Caco-2 (cell line): ENCODE data around the gene SEPTIN8. TPM values are rescaled to one million over a fixed set of nuclear protein-coding genes. Genes with fewer than 3 reads are reported as not detected.

Experiments used
- BruUV-seq: library from RNA; stranded (reverse); fragments of 400-500 nt; replicated peaks from 2 replicates; lab custom pipeline; 2021; lab: Mats Ljungman, UMichigan
- CTCF ChIA-PET: fragments of 300-600 bp; sonication (Branson Sonifier 250); formaldehyde crosslinking; loops from one replicate; lab custom pipeline; 2022; ENCODE audit warnings: antibody characterized with exemption; lab: Charles Lee
- POLR2A ChIA-PET: fragments of 300-600 bp; sonication (Branson Sonifier 250); formaldehyde crosslinking; loops from one replicate; lab custom pipeline; 2022; ENCODE audit warnings: antibody characterized with exemption; lab: Charles Lee
- DNase-seq, 2 experiments: peaks; one replicate each; pipeline versions ENCODE4 v3.0.0 to v3.0.0-alpha.2; 2020 to 2022
- H3K27me3 ChIP-seq: replicated peaks from 2 replicates; pipeline ENCODE4 v1.6.0; 2011; ENCODE audit warnings: low read length; ENCODE audit not compliant: control insufficient read depth, insufficient read depth
- H3K36me3 ChIP-seq: 2 replicates; pipeline ENCODE4 v1.5.1; 2011; ENCODE audit warnings: low read length; ENCODE audit not compliant: control insufficient read depth, insufficient read depth
- H3K4me1 ChIP-seq: fragments of 250-450 bp; sonication (Bioruptor Pico); 2 replicates; pipeline ENCODE4 v1.5.1; 2020; ENCODE audit warnings: mild to moderate bottlenecking
- H3K4me3 ChIP-seq: 2 replicates; pipeline ENCODE4 v1.5.1; 2011; ENCODE audit warnings: low read depth, mild to moderate bottlenecking, control low read depth, low read length
- H3K9me3 ChIP-seq: fragments of 250-450 bp; sonication (Bioruptor Pico); 2 replicates; pipeline ENCODE4 v1.5.1; 2020; ENCODE audit warnings: mild to moderate bottlenecking, moderate library complexity
- H3K27ac Mint-ChIP-seq: one replicate; pipeline ENCODE4 v1.8.0; 2022; ENCODE audit warnings: mixed read lengths; ENCODE audit not compliant: unreplicated experiment
- H3K27me3 Mint-ChIP-seq: one replicate; pipeline ENCODE4 v1.8.0; 2022; ENCODE audit warnings: mixed read lengths; ENCODE audit not compliant: insufficient read depth, unreplicated experiment
- H3K36me3 Mint-ChIP-seq: one replicate; pipeline ENCODE4 v1.8.0; 2022; ENCODE audit warnings: mild to moderate bottlenecking, mixed read lengths; ENCODE audit not compliant: insufficient read depth, unreplicated experiment
- H3K4me1 Mint-ChIP-seq: one replicate; pipeline ENCODE4 v1.8.0; 2022; ENCODE audit warnings: low read depth, mixed read lengths; ENCODE audit not compliant: unreplicated experiment
- H3K4me3 Mint-ChIP-seq: one replicate; pipeline ENCODE4 v1.8.0; 2022; ENCODE audit warnings: mild to moderate bottlenecking, moderate library complexity, mixed read lengths; ENCODE audit not compliant: unreplicated experiment
- H3K9me3 Mint-ChIP-seq: one replicate; pipeline ENCODE4 v1.8.0; 2022; ENCODE audit warnings: mixed read lengths; ENCODE audit not compliant: unreplicated experiment
- CTCF ChIP-seq, 2 experiments: fragments of 200-600 bp in 1 of 2; IDR thresholded peaks; 1 replicate in 1 of 2; 2 replicates in 1 of 2; pipeline versions ENCODE4 v1.5.1 to v1.8.0; 2011 to 2022; ENCODE audit warnings: antibody characterized with exemption in 1 of 2, control low read depth in 1 of 2, inconsistent platforms in 1 of 2, low read depth in 1 of 2, low read length in 1 of 2, mild to moderate bottlenecking in 1 of 2, moderate library complexity in 1 of 2; ENCODE audit not compliant: insufficient read depth in 1 of 2, severe bottlenecking in 1 of 2, unreplicated experiment in 1 of 2
- intact Hi-C: fragments of 100-400 bp; cut with micrococcal nuclease; formaldehyde crosslinking; loops from one replicate; pipeline ENCODE4 v1.10.0; 2022; ENCODE audit not compliant: unreplicated experiment
- total RNA-seq: library from RNA; stranded (reverse); gene quantifications from 2 replicates; pipeline ENCODE4 v1.2.3, GENCODE V29; 2022

The SEPTIN8 gene
- total RNA-seq, 1 experiment from 2014 or later, result 60.7 TPM

GRCh38 chr5:132770476-132771159, 6.4 kb downstream of the SEPTIN8 start:
- no peak for TF ChIP-seq CTCF (IDR thresholded peaks at IDR 0.05; ENCODE audit: insufficient read depth in 1 of 2, low read depth in 1 of 2, low read length in 1 of 2, severe bottlenecking in 1 of 2, unreplicated experiment in 1 of 2)

DNA sequence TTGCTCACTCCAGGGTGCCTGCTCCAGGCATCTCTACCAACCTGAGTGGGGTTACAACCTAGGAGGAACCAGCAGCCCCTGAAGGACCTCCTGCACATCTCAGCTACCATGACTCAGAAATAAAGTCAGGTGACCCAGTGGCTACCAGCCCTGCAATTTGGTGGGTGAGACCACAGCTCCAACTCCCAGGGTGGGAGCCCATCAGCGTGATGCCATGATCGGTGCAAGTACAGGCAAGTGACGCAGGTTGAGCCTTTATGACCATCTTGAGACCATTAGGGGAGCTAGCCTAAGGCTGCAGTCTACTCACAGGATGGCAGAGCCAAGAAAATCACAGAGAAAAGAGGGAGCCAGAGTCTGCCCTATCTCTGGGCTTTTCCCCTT, 8.6 kb downstream of the SEPTIN8 start:
- no peak for TF ChIP-seq CTCF (IDR thresholded peaks at IDR 0.05; ENCODE audit: insufficient read depth in 1 of 2, low read depth in 1 of 2, low read length in 1 of 2, severe bottlenecking in 1 of 2, unreplicated experiment in 1 of 2)
- intact Hi-C loops, result no loop called here
- no peak overlapping the region for H3K4me3 ChIP-seq
- POLR2A ChIA-PET, result no interaction called here
- H3K36me3 ChIP-seq, result peaks cover 2% of the 10 kb centered on the region
- CTCF ChIA-PET, result no interaction called here
- no peak overlapping the region for H3K4me3 Mint-ChIP-seq
- peaks cover 22% of the 10 kb centered on the region for H3K4me1 ChIP-seq
- BruUV-seq, result no TSS peak
- no peak for DNase-seq
- no peaks in the 10 kb centered on the region for H3K27me3 ChIP-seq
- H3K9me3 Mint-ChIP-seq, result no peaks in the 10 kb centered on the region
- H3K27me3 Mint-ChIP-seq, result no peaks in the 10 kb centered on the region
- no peak overlapping the region for H3K27ac Mint-ChIP-seq
- H3K9me3 ChIP-seq, result no peaks in the 10 kb centered on the region
- no peaks in the 10 kb centered on the region for H3K36me3 Mint-ChIP-seq
- no peaks in the 10 kb centered on the region for H3K4me1 Mint-ChIP-seq

More at GRCh38 chr5:132770476-132771159, 6.4 kb downstream of the SEPTIN8 start:
- no peak for DNase-seq
- no peak overlapping the region for H3K27ac Mint-ChIP-seq
- no peak overlapping the region for H3K4me3 Mint-ChIP-seq
- no peaks in the 10 kb centered on the region for H3K36me3 Mint-ChIP-seq
- ChIA-PET CTCF (no interaction called here), POLR2A (no interaction called here)
- Histone ChIP-seq H3K4me3 (no peak overlapping the region), H3K27me3 (no peaks in the 10 kb centered on the region), H3K9me3 (no peaks in the 10 kb centered on the region), H3K36me3 (no peaks in the 10 kb centered on the region), H3K4me1 (peaks cover 29% of the 10 kb centered on the region)
- no peaks in the 10 kb centered on the region for H3K27me3 Mint-ChIP-seq
- H3K4me1 Mint-ChIP-seq, result peaks cover 13% of the 10 kb centered on the region
- intact Hi-C loops, result no loop called here
- no TSS peak for BruUV-seq
- no peaks in the 10 kb centered on the region for H3K9me3 Mint-ChIP-seq

DNA sequence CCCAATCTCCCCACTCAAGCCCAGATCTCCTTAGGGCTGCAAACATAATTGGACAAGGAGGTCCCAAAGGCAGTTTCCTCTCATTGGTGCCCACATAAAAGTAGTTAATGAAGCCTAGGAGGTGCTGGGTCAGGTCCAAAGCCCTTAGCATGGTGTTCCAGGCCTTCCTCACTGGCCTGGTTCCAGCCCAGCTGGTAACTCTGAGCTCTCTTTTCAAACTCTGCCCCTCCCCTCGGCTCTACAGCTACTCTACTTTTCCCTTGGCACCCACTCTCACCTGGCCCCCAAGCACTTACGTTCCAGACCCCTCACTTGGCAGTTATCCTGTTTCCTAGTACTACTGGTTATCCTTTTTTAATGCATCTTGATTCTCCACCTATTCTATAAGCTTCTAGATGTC, 9.9 kb downstream of the SEPTIN8 start:
- H3K27ac Mint-ChIP-seq, result no peak overlapping the region

More for the DNA sequence above, 9.9 kb downstream of the SEPTIN8 start:
- CTCF ChIA-PET, result no interaction called here
- TF ChIP-seq CTCF (IDR thresholded peaks at IDR 0.05; ENCODE audit: insufficient read depth in 1 of 2, low read depth in 1 of 2, low read length in 1 of 2, severe bottlenecking in 1 of 2, unreplicated experiment in 1 of 2), result no peak
- H3K36me3 ChIP-seq, result peaks cover 2% of the 10 kb centered on the region
- Mint-ChIP-seq H3K4me1 (no peaks in the 10 kb centered on the region), H3K4me3 (no peak overlapping the region), H3K36me3 (no peaks in the 10 kb centered on the region), H3K9me3 (no peaks in the 10 kb centered on the region), H3K27me3 (no peaks in the 10 kb centered on the region)
- no peak for DNase-seq
- no TSS peak for BruUV-seq
- intact Hi-C loops, result no loop called here
- POLR2A ChIA-PET, result no interaction called here
- no peaks in the 10 kb centered on the region for H3K27me3 ChIP-seq
- peaks cover 14% of the 10 kb centered on the region for H3K4me1 ChIP-seq
- H3K9me3 ChIP-seq, result no peaks in the 10 kb centered on the region
- no peak overlapping the region for H3K4me3 ChIP-seq
